Fibroblast of pulmonary artery (primary cell): ENCODE results near the gene ACP2.

ENCODE experiments used
- DNase-seq: peaks from one replicate; pipeline ENCODE4 v3.0.0-alpha.2; 2010; ENCODE audit warnings: low read depth
- H3K4me3 ChIP-seq: replicated peaks from 2 replicates; pipeline ENCODE4 v1.5.1; 2011; ENCODE audit warnings: low read depth, mild to moderate bottlenecking, control low read depth, low read length, moderate library complexity
- TF ChIP-seq, protein P1 (sequence below): IDR thresholded peaks from 2 replicates; pipeline ENCODE4 v1.5.1; 2011; ENCODE audit warnings: mild to moderate bottlenecking, control low read depth, low read length, inconsistent platforms; ENCODE audit errors: missing control alignments

Gene ACP2

GRCh38 chr11:47234669-47235100, 13.9 kb downstream of the ACP2 start:
- DNase-seq, result peak; percentile 41
- no peak overlapping the region for H3K4me3 ChIP-seq
- TF ChIP-seq, protein P1, sequence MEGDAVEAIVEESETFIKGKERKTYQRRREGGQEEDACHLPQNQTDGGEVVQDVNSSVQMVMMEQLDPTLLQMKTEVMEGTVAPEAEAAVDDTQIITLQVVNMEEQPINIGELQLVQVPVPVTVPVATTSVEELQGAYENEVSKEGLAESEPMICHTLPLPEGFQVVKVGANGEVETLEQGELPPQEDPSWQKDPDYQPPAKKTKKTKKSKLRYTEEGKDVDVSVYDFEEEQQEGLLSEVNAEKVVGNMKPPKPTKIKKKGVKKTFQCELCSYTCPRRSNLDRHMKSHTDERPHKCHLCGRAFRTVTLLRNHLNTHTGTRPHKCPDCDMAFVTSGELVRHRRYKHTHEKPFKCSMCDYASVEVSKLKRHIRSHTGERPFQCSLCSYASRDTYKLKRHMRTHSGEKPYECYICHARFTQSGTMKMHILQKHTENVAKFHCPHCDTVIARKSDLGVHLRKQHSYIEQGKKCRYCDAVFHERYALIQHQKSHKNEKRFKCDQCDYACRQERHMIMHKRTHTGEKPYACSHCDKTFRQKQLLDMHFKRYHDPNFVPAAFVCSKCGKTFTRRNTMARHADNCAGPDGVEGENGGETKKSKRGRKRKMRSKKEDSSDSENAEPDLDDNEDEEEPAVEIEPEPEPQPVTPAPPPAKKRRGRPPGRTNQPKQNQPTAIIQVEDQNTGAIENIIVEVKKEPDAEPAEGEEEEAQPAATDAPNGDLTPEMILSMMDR, result no peak

DNA sequence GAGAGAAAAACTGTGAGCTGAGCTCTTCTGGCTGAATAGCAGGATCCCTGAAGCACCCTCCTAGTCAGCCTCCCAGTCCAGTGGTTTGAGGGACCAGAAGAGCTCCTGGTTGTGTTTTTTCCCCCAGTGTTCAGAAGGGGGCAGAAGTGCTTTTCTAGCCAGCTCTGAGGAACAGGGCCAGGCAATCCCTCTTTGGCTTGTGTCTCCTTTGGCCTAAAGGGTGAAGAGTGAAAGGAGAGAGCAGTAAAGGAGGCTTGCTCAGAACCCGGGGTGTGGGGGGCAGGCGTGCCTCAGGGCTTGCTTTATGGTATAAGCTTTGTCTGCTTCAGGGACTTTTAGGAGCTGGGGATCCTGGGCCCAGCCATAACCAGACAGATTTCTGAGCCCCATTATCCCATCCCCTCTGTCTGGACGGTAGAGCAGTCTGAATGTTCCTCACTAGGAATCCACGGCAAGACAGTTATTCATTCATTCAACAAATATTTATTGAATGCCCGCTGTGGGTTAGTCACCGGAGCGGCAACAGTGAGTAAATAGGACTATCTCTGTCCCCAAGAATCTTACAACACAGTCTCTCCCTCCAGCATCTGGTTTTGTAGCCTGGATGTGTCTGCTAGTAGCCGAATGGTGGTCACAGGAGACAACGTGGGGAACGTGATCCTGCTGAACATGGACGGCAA, 14.5 kb downstream of the ACP2 start:
- TF ChIP-seq, protein P1, result peak; percentile 59
- DNase-seq, result peak; percentile 74

GRCh38 chr11:47233051-47233450, 15.6 kb downstream of the ACP2 start:
- H3K4me3 ChIP-seq, result no peak overlapping the region
- no peak for DNase-seq
- TF ChIP-seq, protein P1, result no peak

More for the DNA sequence above, 14.5 kb downstream of the ACP2 start:
- no peak overlapping the region for H3K4me3 ChIP-seq

GRCh38 chr11:47229161-47229560, 19.5 kb downstream of the ACP2 start:
- no peak overlapping the region for H3K4me3 ChIP-seq
- TF ChIP-seq, protein P1, result no peak
- DNase-seq, result no peak

GRCh38 chr11:47225552-47226400, 22.8 kb downstream of the ACP2 start:
- TF ChIP-seq, protein P1, result no peak
- no peak for DNase-seq
- no peak overlapping the region for H3K4me3 ChIP-seq

DNA sequence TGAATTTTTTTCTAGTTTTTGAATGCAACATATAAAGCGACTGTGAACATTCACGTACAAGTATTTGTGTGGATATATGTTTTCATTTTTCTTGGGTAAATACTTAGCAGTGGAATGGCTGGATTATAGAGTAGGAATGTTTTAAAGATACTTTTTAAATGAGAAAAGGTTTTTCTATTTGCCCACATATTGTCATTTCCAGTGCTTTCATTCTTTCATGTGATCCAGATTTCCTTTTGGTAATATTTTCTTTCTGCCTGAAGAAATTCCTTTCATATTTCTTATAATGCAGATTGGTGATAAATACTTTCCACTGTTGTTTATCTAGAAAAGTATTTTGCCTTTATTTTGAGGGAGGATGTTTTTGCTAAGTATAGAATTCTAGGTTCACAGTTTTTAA, 25.9 kb downstream of the ACP2 start:
- no peak overlapping the region for H3K4me3 ChIP-seq
- TF ChIP-seq, protein P1, result no peak
- DNase-seq, result no peak
